ENCODE measurements around the gene CEMIP. TPM values are rescaled to one million over a fixed set of nuclear protein-coding genes. Genes with fewer than 3 reads are reported as not detected.

CEMIP gene
- polyA plus RNA-seq, 1 donor (not counting 4 experiments of a cell fraction or from before 2014, with no cell fraction given) = 2.3 TPM

GRCh38 chr15:80939216-80939615 lies 160.0 kb downstream of the CEMIP start:
- Histone ChIP-seq H3K4me1 (ENCODE audit: control insufficient read depth, extremely low read depth, insufficient read depth, low read length) (peaks cover 4% of the 10 kb centered on the region), H4K20me1 (ENCODE audit: control insufficient read depth, extremely low read depth, insufficient read depth, low read length) (no peaks in the 10 kb centered on the region), H3K4me3 (ENCODE audit: control insufficient read depth in 2 of 3, extremely low read depth in 1 of 3, insufficient read depth in 2 of 3, low read depth in 1 of 3, low read length in 3 of 3) (no peak overlapping the region), H3K9ac (ENCODE audit: control insufficient read depth, extremely low read depth, insufficient read depth, low read length) (no peak overlapping the region), H2AFZ (ENCODE audit: control insufficient read depth, low read length) (no peak overlapping the region), H3K79me2 (ENCODE audit: control insufficient read depth, insufficient read depth, low read length) (no peaks in the 10 kb centered on the region), H3K36me3 (ENCODE audit: control insufficient read depth in 2 of 2, extremely low read depth in 1 of 2, insufficient read depth in 2 of 2, low read length in 2 of 2) (peaks cover 3 to 5% of the 10 kb centered on the region in 2 experiments), H3K4me2 (ENCODE audit: control insufficient read depth, extremely low read depth, insufficient read depth, low read depth, low read length) (no peak overlapping the region), H3K9me1 (ENCODE audit: control insufficient read depth, extremely low read depth, insufficient read depth, low read length) (no peaks in the 10 kb centered on the region), H3K27ac (ENCODE audit: control insufficient read depth, insufficient read depth, low read length) (no peak overlapping the region), H3K9me3 (ENCODE audit: control insufficient read depth, low read depth, low read length) (no peaks in the 10 kb centered on the region), H3K27me3 (ENCODE audit: control insufficient read depth, extremely low read depth, insufficient read depth, low read length) (no peaks in the 10 kb centered on the region)
- no peak for DNase-seq (ENCODE audit: low read depth, low spot score)
- no peak for TF ChIP-seq CTCF (optimal IDR thresholded peaks at IDR 0.05 in 1 of 3, IDR thresholded peaks at IDR 0.05 in 1 of 3, conservative IDR thresholded peaks at IDR 0.05 in 1 of 3; ENCODE audit: extremely low read depth in 1 of 3, insufficient read depth in 2 of 3, low read length in 3 of 3)
- no peak for TF ChIP-seq EZH2 (IDR thresholded peaks at IDR 0.05; ENCODE audit: low read length)
- FAIRE-seq = no peak
- dilution Hi-C loops (cut with MboI; ENCODE audit: extremely low pct_ligation_motif_present, low sequenced_read_pairs) = no loop called here

GRCh38 chr15:80940331-80940730 lies 161.2 kb downstream of the CEMIP start:
- H2AFZ ChIP-seq (ENCODE audit: control insufficient read depth, low read length) = no peak overlapping the region
- DNase-seq (ENCODE audit: low read depth, low spot score) (no peak), FAIRE-seq (no peak)
- H3K9me1 ChIP-seq (ENCODE audit: control insufficient read depth, extremely low read depth, insufficient read depth, low read length) = no peaks in the 10 kb centered on the region
- H3K27ac ChIP-seq (ENCODE audit: control insufficient read depth, insufficient read depth, low read length) = no peak overlapping the region
- H3K79me2 ChIP-seq (ENCODE audit: control insufficient read depth, insufficient read depth, low read length) = no peaks in the 10 kb centered on the region
- no peaks in the 10 kb centered on the region for H3K27me3 ChIP-seq (ENCODE audit: control insufficient read depth, extremely low read depth, insufficient read depth, low read length)
- H3K4me2 ChIP-seq (ENCODE audit: control insufficient read depth, extremely low read depth, insufficient read depth, low read depth, low read length) = no peak overlapping the region
- H3K4me3 ChIP-seq (ENCODE audit: control insufficient read depth in 2 of 3, extremely low read depth in 1 of 3, insufficient read depth in 2 of 3, low read depth in 1 of 3, low read length in 3 of 3) = no peak overlapping the region
- no peaks in the 10 kb centered on the region for H4K20me1 ChIP-seq (ENCODE audit: control insufficient read depth, extremely low read depth, insufficient read depth, low read length)
- dilution Hi-C loops (cut with MboI; ENCODE audit: extremely low pct_ligation_motif_present, low sequenced_read_pairs) = no loop called here
- no peaks in the 10 kb centered on the region for H3K4me1 ChIP-seq (ENCODE audit: control insufficient read depth, extremely low read depth, insufficient read depth, low read length)
- H3K9ac ChIP-seq (ENCODE audit: control insufficient read depth, extremely low read depth, insufficient read depth, low read length) = no peak overlapping the region
- TF ChIP-seq EZH2 (IDR thresholded peaks at IDR 0.05; ENCODE audit: low read length) = no peak
- TF ChIP-seq CTCF (optimal IDR thresholded peaks at IDR 0.05 in 1 of 3, IDR thresholded peaks at IDR 0.05 in 1 of 3, conservative IDR thresholded peaks at IDR 0.05 in 1 of 3; ENCODE audit: extremely low read depth in 1 of 3, insufficient read depth in 2 of 3, low read length in 3 of 3) = no peak
- H3K36me3 ChIP-seq (ENCODE audit: control insufficient read depth in 2 of 2, extremely low read depth in 1 of 2, insufficient read depth in 2 of 2, low read length in 2 of 2) = peaks cover 3 to 7% of the 10 kb centered on the region in 2 experiments
- H3K9me3 ChIP-seq (ENCODE audit: control insufficient read depth, low read depth, low read length) = no peaks in the 10 kb centered on the region

All from keratinocyte (primary cell).